Endometrium (tissue), 2 donors: ENCODE data around the gene PSAT1.
A peak's percentile ranks its signal among the peaks of the same experiment; 100 is the strongest.
"Not testable (repeated sequence)": the region's sequence is repeated elsewhere in the genome, so short reads cannot be mapped to it uniquely, and the experiment has no call there.

Experiments
- FAIRE-seq: peaks from 2 replicates; lab custom pipeline; 2012; peaks lifted over from hg19 to GRCh38; lab: Jason Lieb, UNC
- donor health status: control.
- donor health status: control.

PSAT1 gene

DNA sequence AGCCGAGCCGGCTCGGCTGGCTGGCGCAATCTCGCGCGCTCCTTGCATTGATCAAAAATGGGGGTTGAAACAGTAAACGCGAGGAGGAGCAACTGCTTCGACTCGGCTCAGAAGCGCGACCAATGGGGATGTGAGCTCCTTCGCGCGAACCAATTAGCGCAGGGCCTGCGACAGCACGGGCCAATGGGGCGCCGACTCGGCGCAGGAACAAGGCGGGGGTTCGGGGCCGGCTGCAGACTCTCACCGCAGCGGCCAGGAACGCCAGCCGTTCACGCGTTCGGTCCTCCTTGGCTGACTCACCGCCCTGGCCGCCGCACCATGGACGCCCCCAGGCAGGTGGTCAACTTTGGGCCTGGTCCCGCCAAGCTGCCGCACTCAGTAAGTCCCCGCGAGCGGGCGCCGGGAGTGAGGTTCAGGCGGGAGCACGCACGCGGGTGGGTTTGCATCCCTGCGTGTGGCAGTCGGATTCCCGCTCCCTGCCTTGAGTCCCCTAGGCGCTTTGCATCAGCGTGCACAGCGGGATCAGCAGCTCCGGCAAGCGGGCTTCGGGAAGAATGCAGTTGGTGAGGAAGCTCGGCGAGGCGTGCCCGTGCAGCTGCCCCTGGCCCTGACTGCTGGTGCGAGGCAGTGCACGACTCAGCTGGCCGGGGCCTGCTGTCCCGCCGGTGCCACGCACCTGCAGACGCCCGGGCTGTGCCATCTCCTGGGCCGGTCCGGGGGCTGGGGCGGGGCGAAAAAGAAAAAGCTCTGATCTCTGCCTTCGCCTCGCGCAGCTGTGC lies at the start of gene PSAT1:
Gene PSAT1, plus strand, starts transcription at position 233 of the 779 bp plus-strand sequence. Its CDS starts 86 bp downstream, at position 319.
- no peak for FAIRE-seq

GRCh38 chr9:78248635-78249034 lies 48.3 kb upstream of the PSAT1 start:
- FAIRE-seq, result no peak

DNA sequence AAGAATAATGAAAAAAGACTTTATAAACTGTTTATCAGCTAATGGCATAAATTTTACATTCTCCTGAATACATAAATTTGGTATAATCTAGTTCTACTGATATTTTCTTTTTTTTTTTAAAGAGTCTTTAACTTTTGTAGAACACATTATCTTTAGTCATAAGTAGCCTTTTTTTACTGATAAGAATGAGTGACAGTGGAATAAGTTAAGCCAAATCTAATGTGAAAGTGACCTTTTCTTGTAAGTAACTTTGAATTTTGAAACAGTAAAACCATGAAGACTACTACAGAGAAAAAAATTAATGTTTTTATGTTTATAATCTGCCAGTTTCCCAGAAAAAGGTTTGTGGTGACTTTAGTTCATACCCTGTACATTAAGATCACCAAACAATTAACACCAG lies 47.4 kb upstream of the PSAT1 start:
- no peak for FAIRE-seq

DNA sequence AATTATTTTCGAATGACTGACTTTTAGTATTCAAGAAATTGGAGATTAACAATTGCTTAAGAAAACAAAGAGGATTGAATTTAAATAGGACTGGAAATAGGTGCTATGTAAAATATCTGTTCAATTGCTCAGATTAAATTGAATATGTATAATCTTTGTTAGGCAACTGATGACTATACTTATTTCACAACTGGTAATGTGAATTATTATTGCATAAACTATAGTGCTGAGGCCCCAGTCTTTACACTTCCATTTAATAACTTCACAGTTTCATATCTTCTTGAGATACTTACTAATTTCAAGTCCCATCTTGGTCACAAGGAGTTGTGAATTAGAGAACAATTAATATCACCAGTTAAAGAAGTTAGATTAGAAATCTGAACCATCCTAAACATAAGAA lies 44.3 kb upstream of the PSAT1 start:
- no peak for FAIRE-seq

DNA sequence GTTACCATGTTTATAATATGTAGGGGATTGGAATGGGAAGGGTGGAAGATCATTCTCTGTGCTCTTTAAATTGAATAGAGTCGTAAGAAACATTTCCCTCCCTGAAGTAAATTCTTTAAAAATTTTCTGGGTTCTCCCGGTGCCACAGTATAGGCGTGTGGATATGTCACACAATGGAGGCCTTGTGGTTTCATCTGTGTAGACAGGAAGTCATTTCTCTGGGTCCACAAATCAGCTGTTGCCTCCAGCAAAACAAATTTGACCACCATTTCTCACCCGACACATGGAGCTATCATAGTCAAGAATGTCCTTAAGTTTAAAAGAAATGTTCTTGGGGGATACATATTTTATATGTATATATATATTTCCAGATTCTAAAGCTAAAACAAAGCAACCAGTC lies 43.6 kb upstream of the PSAT1 start:
- no peak for FAIRE-seq

DNA sequence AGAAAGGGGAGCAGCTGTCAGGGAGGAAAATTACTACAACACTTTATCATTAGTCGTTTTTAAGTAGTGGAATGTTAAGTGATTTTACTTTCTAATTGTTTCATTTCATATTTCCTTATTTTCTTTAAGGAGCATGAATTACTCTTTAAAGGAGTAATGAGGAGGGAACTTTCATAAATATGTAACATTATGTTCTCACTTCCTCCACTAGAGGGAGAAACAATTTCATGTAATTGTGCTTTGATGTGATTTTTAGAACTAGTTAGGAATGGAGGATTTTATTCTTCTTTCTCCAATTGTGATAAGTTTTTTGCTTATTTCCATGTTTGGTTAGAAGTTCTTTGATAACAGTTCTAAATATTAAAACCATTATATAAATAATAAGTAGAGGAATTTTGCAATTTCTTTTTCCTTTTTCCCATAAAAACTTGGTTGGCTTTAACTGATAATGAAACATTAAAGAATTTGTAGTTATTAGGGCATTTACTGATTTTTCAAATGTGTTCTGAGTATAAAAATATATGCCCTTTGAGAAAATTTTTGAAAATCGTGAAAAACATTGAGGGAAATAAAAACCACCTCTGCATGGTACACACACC lies 35.4 kb upstream of the PSAT1 start:
- peak; percentile 98 for FAIRE-seq

DNA sequence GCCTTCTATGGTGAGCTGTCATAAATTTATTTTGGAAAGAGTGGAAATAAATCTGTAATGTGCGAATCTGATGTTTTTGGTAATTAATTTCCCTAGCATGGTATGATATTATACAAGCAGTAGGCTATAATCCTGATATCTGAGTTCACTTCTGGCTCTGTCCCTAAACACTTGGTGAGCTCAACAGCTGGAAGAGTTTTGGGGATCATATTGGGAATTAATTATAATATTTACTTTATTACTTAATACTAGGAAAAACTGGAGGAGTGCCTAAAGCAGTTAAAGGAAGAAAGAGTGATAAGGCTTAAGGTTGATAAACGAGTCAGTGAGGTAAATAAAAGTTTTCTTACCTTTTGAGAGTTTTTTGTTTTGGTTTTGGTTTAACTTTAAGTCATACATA lies 34.3 kb upstream of the PSAT1 start:
- FAIRE-seq, result peak; percentile 4

- no peak for FAIRE-seq
Observed at GRCh38 chr9:78267889-78268288, 29.0 kb upstream of the PSAT1 start.

DNA sequence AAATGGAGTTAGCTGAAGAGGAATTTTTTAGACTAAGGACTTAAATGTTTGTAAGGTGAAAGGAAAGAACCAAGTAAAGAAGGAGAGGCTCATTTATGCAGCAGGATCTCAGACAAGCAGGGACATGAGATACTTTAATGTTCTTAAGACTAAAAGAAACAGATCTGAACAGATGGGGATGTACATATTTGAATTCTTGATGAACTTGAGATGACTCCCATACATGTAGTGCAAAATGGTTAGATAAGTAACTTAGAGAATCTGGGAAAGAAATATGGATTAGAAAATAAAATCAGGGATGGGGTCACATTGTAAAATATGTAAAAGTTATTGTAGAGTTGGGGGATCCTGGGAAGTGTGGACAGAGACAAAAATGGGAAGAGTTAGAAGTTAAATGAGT lies 27.1 kb upstream of the PSAT1 start:
- FAIRE-seq, result no peak

DNA sequence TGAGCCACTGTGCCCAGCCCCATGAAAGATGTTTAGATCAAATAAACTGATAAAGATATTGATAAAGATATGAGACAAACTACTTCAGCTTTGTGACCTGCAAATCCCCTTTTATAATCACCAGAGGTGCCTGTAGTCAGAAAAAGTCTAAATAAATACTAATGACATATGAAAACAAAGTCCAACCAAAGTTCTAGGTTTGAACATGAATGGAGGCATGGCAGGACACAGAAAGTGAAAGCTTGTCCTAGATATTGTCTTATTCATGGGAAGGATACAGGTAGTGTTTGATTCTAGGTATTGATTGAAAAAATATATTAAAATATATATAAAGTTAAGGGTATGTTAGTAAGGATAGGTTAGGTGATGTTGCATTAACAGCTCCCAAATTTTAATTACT lies 24.6 kb upstream of the PSAT1 start:
- FAIRE-seq, result no peak

DNA sequence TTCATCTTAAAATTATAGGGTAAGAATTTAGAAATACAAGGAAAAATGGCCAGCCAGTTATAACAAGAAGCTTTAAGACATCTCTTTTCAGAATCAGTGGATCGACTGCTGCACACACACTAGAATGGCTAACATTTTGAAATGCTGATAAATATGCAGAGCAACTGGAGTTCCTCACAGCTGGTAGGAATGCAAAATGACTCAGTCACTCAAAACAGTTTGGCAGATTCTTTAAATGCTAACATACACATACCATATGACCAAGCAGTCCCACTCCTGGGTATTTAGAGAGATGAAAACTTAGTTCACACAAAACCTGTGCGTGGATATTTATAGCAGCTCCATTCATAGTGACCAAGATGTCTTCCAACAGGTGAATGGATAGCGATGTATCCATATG lies 23.2 kb upstream of the PSAT1 start:
- FAIRE-seq, result no peak

GRCh38 chr9:78278177-78278777 lies 18.6 kb upstream of the PSAT1 start:
- peak; percentile 4 for FAIRE-seq

DNA sequence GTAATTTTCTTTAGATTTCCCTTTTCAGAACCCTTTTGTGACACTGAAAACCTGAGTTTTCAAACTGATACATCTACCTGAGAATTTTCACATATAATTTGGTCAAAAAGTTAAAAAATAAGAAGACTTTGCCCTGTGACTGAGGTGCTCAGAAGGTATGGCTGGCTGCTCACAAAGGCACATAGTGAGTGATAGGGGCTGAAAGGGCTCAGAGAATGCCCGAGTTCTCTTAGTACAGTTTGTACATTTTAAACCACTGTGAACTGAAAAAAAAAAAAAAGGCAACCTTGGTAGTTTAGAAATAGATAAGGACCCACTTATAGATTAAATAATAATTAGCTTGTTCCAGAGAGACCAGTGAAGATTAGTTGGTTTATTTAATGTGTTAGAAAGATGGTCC lies 18.1 kb upstream of the PSAT1 start:
- no peak for FAIRE-seq

- no peak for FAIRE-seq
Observed at GRCh38 chr9:78280982-78281668, 15.8 kb upstream of the PSAT1 start.

- FAIRE-seq, result not testable (repeated sequence)
Observed at GRCh38 chr9:78284181-78284580, 12.7 kb upstream of the PSAT1 start.

DNA sequence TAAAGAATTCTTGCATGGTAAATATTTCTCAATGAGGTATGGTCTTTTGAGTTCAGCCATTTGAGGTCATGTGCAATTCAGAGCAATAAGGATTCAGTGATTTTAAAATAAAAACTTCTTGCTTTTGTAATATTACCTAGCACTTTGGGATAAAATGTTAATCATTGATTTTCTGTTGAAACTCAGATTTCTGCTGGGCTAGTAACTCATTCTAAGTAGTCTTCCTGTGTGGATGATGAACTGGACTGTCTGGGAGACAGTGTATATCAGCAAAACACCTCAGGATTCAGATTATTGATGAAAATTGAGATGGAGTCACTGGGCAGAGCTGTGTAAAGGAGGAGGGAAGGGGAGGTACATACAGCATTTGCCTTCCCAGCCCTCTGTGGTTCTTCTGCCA lies 10.8 kb upstream of the PSAT1 start:
- FAIRE-seq, result no peak

- no peak for FAIRE-seq
Observed at GRCh38 chr9:78286946-78287388, 10.0 kb upstream of the PSAT1 start.

DNA sequence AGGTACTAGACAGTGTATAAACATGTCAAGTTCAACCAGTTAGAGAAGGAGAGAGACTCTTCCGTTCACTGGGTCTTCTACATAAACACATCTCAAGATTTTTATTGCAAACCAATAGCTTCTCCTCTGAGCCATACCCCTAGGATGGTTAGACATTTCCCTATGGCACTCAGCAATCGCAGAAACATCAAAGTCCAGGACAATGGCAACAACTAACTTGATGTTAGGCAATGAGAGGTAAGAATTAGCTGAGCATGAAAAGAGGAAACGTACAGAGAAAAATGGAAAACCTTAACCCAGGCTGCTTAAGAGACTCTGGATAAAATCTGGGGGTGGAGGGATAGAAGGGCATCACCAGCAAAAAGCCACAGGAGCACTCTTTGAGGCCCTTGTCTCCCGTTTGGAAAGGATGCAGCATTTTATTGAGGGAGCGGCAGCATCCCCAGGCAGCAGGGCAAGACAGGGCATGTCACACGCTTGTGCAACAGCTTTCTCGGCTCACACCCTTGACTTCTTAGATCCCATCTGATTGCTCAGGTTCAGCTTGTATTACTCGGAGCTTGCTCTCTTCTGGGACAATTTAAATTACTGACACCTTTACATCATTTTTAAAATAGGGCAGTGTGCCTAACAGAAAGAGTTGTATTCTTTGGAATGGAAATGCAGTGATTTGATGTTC lies 8.6 kb upstream of the PSAT1 start:
- FAIRE-seq, result no peak

DNA sequence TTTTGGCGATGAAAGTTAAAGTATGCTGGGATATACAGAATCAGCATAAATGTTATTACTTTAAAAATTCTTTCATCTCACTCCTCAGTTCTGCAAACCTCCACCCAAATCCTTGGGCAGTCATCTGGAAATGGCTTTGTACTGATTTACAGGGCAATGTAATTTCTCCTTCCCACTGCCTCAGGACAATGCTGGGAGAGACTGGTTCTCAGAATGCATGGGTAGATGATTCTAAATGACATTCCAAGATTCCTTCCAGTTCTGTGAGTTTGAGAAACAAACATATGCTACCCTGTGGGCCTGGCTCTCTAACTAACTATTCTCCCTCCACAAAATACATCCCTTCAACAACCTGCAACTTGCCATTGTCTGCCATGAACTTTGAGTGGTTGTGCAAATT lies 7.5 kb upstream of the PSAT1 start:
- no peak for FAIRE-seq

DNA sequence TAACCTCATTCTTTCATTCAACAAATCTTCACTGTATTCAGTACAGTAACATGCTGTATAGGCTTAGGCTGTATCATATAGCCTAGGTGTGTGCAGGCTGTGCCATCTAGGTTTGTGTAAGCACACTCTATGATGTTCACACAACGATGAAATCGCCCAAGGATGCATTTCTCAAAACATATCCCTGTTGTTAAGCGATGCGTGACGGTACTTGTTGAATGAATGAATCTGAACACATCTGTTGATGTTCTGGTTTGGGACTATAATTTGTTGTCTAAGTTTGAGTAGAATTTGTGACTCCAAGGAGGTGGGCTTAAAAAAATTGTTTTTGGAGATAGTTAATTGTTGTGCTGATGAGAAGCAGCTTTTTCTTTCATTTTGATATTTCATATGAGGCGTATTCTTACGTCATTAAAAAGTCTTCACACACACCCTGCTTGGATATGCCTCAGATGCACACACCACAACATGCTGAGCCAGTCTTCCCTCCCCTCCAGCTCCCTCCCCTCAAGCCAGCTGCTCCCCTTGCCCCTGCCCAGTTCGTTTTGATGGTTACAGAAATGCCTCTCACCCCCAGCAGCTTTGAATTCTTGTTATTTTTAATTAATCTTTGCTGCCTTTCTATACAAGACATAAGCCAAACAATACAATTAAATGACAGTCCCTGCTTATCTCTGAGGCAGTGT lies 5.5 kb upstream of the PSAT1 start:
- no peak for FAIRE-seq

DNA sequence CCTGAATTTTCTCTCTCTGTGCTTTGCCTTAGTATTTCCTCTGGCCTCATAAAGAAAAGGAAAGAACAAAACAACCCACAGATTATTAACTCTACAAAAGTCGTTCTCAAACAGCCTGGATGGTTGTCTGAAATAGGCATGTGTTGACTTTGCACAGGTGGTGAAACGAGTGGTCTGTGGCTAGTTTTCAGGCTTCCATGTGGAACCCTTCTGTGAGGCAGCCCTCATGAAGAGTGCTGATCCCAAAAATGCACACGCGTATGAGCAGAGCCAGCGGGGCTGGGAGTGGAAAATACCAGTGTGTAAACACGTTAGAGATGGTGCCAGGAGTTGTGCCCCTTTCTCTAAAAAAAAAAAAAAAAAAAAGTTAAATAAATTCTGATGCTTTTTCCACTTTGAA lies 4.9 kb upstream of the PSAT1 start:
- no peak for FAIRE-seq
